ENCODE data around the gene KLHL26. TPM values are rescaled to one million over a fixed set of nuclear protein-coding genes. Genes with fewer than 3 reads are reported as not detected.

Gene KLHL26
- total and polyA plus RNA-seq, 2 of the 4 experiments (the other 2 are of a cell fraction) = 2.2 to 4.7 TPM

DNA sequence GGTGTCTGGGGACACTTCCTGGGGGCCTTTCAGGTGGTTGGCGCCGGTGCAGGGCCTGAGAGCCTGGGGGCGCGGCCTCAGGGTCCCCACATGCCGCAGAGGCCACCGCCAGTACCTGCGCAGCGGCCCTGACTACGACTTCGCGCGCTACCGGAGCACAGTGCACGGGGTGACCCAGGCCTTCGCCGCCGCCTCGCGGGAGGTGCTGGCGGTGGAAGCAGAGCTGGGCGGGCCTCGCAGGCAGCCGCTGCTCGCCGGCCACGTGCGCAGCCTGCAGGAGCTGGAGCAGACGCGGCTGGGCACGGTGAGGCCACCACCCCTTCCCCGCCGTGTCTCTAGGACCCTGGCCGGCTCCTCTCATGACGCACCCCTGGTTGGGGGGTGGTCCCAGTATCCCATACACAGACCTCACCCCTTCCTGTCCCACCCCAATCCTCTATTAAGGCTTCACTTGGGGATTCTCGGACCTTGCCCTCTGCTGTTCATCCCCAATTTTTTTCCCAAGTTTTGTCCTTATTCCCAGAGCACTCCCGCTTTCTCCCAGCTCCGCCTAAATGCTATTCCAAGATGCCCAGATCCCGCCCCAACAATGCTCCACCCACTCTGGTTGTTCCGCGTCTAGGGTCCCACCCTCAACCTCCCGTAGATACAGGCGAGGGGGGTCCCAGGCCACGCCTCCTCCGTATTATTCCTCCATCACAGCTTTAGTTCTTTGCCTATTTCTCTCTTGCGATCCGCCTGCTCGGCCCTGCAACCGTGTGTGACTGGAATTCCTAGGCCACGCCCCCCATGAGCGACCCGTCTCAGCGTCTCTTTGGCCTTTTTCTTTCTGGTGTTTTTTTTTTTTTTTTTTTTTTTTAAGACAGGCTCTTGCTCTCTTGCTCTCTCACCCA lies 47.2 kb upstream of the KLHL26 start (continued):
- no peak for TF ChIP-seq CEBPB (IDR thresholded peaks at IDR 0.05; ENCODE audit: low read depth, low read length)
- TF ChIP-seq MXI1 (IDR thresholded peaks at IDR 0.05; ENCODE audit: borderline replicate concordance, low read depth, low read length) = peak; percentile 96
- no peak for TF ChIP-seq CHD1 (IDR thresholded peaks at IDR 0.05; ENCODE audit: low read depth, low read length)

Measured in IMR-90 (cell line).